Upper lobe of right lung (tissue), 1 donor: Measurements from ENCODE around the gene FIGN. TPM values are rescaled to one million over a fixed set of nuclear protein-coding genes. Genes with fewer than 3 reads are reported as not detected.

Experiments used
- ATAC-seq: fragments of 200-7000 bp; cut with Tn5 transposase; one replicate; pipeline ENCODE4 v1.9.1; 2020; ENCODE audit warnings: mild to moderate bottlenecking, moderate library complexity
- DNase-seq: peaks from one replicate; pipeline ENCODE4 v3.0.0-alpha.2; 2020
- H3K27ac ChIP-seq: fragments of 200-600 bp; one replicate; pipeline ENCODE4 v1.8.0; 2022
- H3K27me3 ChIP-seq: fragments of 200-600 bp; one replicate; pipeline ENCODE4 v1.8.0; 2022; ENCODE audit warnings: mild to moderate bottlenecking
- H3K36me3 ChIP-seq: fragments of 200-600 bp; one replicate; pipeline ENCODE4 v1.8.0; 2022
- H3K4me1 ChIP-seq: fragments of 200-600 bp; one replicate; pipeline ENCODE4 v1.8.0; 2022
- H3K4me3 ChIP-seq: fragments of 200-600 bp; one replicate; pipeline ENCODE4 v1.8.0; 2022; ENCODE audit warnings: mild to moderate bottlenecking
- H3K9me3 ChIP-seq: fragments of 200-600 bp; one replicate; pipeline ENCODE4 v1.8.0; 2022
- CTCF ChIP-seq: fragments of 200-600 bp; IDR thresholded peaks from one replicate; pipeline ENCODE4 v1.8.0; 2022; ENCODE audit warnings: antibody characterized with exemption
- intact Hi-C: fragments of 100-400 bp; cut with DNase I; formaldehyde crosslinking; loops from one replicate; pipeline ENCODE4 v1.11.0; 2022
- total RNA-seq: library from RNA; stranded (reverse); fragmentation: NEBNext Ultra II Directional; extraction: Animal tissue kit (Norgen Biotek cat#: 25700); gene quantifications from one replicate; pipeline ENCODE4 v1.2.1, GENCODE V29; 2021
- donor health status: DM: no; HTN: yes; CAD: no; lungs with severe emphysema.

FIGN gene
- total RNA-seq, 1 donor from 2014 or later: 6.5 TPM

GRCh38 chr2:163697429-163697828 lies 38.4 kb downstream of the FIGN start:
- Histone ChIP-seq H3K27me3 (no peaks in the 10 kb centered on the region), H3K9me3 (no peaks in the 10 kb centered on the region)

GRCh38 chr2:163693484-163693883 lies 42.3 kb downstream of the FIGN start:
- no peak for DNase-seq
- H3K27me3 ChIP-seq: no peaks in the 10 kb centered on the region
- no peaks in the 10 kb centered on the region for H3K4me1 ChIP-seq
- no peaks in the 10 kb centered on the region for H3K36me3 ChIP-seq
- intact Hi-C loops: no loop called here
- no peaks in the 10 kb centered on the region for H3K9me3 ChIP-seq
- no peak for ATAC-seq
- no peak overlapping the region for H3K27ac ChIP-seq
- no peak overlapping the region for H3K4me3 ChIP-seq
- no peak for TF ChIP-seq CTCF

More at GRCh38 chr2:163697429-163697828, 38.4 kb downstream of the FIGN start:
- H3K4me1 ChIP-seq: no peaks in the 10 kb centered on the region
- DNase-seq (no peak), ATAC-seq (no peak)
- intact Hi-C loops: no loop called here
- no peak for TF ChIP-seq CTCF
- no peaks in the 10 kb centered on the region for H3K36me3 ChIP-seq
- no peak overlapping the region for H3K4me3 ChIP-seq
- H3K27ac ChIP-seq: no peak overlapping the region

GRCh38 chr2:163692611-163693482 lies 43.0 kb downstream of the FIGN start:
- no peak overlapping the region for H3K27ac ChIP-seq
- no peak for TF ChIP-seq CTCF

GRCh38 chr2:163692081-163692480 lies 43.7 kb downstream of the FIGN start:
- Histone ChIP-seq H3K36me3 (no peaks in the 10 kb centered on the region), H3K4me3 (no peak overlapping the region), H3K27ac (no peak overlapping the region), H3K27me3 (no peaks in the 10 kb centered on the region), H3K9me3 (no peaks in the 10 kb centered on the region), H3K4me1 (no peaks in the 10 kb centered on the region)
- TF ChIP-seq CTCF: no peak
- no peak for ATAC-seq
- intact Hi-C loops: no loop called here
- no peak for DNase-seq

More at GRCh38 chr2:163692611-163693482, 43.0 kb downstream of the FIGN start:
- H3K36me3 ChIP-seq: no peaks in the 10 kb centered on the region
- no peaks in the 10 kb centered on the region for H3K27me3 ChIP-seq
- H3K4me3 ChIP-seq: no peak overlapping the region
- intact Hi-C loops: no loop called here
- no peaks in the 10 kb centered on the region for H3K9me3 ChIP-seq
- no peaks in the 10 kb centered on the region for H3K4me1 ChIP-seq
- DNase-seq: no peak
- ATAC-seq: no peak

- no peaks in the 10 kb centered on the region for H3K27me3 ChIP-seq
- no peak for DNase-seq
- ATAC-seq: no peak
- intact Hi-C loops: no loop called here
- no peaks in the 10 kb centered on the region for H3K36me3 ChIP-seq
- no peak for TF ChIP-seq CTCF
- H3K27ac ChIP-seq: peak overlapping the region; percentile 34
- no peak overlapping the region for H3K4me3 ChIP-seq
- no peaks in the 10 kb centered on the region for H3K4me1 ChIP-seq
- no peaks in the 10 kb centered on the region for H3K9me3 ChIP-seq
These were observed 44.9 kb downstream of the FIGN start for GRCh38 chr2:163690896-163691295.
